NCI-H1930 (cell line): ENCODE measurements around the gene NME3.
"Not testable (repeated sequence)": the region's sequence is repeated elsewhere in the genome, so short reads cannot be mapped to it uniquely, and the experiment has no call there.

Source experiments
- DNase-seq, 2 experiments: peaks; one replicate each; lab custom pipeline; 2025; lab: John Stamatoyannopoulos, UW

Gene NME3

DNA sequence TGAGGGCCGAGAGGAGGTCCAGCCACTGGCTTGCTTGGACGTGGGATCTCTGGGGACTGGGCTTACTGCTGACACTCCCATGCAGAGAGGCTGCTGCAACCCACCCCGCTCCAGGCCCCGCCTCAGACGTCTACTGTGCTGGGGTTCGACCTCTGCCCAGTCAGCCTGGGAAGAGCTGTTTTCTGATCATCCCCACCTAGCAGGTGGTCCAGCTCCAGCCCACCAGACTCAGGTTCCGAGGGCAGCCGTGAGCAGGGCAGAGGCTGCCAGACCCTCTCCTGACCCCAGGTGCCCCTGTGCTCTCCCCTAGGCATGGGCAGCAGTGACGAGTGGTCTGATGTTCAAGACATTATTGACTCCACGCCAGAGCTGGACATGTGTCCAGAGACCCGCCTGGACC, 23.4 kb downstream of the NME3 start:
- no peak for DNase-seq

DNA sequence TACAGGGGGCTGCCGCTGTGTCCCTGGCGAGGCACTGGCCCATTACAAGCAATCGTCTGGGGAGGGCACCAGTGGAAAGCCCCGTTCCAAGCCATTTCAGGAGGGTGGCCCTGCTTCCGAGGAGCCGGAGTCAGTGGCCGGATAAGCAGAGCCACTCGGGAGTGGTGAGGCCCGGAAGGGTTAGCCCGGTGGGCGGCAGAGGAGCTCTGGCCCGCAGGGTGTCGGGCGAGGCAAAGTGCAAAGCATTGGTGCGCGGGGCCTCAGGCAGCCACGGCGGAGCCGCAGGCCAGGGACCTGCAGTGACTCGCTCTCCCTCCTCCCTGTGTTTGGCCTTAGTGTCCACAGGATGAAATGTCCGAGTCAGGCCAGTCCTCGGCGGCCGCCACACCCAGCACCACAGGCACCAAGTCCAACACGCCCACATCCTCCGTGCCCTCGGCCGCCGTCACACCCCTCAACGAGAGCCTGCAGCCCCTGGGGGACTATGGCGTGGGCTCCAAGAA, 24.6 kb downstream of the NME3 start:
- DNase-seq: no peak

DNA sequence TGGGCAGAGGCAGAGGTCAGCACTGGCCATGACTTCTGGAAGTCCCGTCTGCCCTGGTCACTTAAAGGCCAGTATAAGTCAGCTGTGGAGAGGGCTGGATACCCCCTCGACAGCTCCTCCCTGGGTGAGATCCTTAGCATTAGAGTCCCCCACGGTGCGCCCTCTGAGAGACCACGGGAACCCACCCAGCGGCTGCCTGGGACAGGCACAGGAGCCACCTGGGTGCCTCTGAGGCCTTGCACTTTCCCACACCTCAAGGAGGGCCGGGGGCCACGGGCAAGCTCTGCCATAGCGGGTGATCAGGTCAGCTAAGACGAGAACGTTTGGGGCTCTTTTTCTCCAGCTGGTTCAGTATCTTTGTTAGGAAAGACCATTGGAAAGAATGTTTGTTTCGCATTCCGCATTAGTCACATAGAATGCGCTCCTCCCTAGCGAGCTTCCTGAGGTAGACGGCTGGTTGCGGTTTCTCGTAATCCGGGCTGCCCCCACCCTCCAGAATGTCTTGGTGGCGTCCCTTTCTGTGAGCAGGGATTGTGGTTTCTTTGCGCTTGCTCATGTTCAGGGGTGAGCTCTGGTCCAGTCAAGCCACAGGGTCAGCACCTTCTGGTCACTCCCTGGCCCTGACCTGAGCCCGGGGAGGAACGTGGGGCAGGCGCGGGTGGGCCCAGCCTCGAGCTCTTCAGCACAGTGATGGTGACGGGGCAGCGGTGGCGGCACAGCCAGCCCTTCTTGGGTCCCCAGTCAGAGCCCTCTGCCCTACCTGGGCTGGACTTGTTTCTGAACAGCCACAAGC, 25.2 kb downstream of the NME3 start:
- no peak for DNase-seq

DNA sequence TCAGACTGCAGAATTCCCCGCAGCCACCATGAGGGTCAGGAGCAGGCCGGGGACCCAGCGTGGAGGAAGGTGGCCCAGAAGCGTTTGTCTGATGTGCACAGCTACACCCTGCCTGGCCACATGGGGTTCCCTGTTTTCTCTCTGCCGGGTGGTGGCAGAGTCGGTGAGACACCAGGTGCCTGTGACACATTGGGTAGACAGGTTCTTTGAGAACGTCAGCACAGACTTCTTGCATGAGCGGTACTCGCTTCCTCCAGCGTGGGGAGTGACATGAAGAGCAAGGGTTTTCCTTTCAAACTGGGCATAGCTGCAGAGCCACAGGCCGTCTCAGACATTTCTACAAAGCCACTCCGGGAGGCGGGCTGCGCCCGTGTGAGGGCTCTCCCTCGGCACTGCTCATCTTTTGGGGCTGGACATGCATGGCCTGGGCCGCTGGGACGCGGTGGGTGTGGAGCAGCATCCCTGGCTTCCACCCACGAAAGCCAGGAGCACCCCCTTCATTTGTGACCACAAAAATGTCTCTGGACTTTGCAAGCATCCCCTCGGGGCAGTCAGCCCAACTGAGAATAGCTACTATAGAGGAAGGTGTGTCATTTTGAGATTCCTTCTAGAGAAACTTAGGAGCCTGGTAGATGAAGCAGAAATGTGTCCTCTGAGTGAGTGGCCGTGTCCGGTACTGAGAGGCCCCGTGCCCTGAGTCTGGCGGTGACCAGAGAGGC, 26.0 kb downstream of the NME3 start:
- no peak for DNase-seq

DNA sequence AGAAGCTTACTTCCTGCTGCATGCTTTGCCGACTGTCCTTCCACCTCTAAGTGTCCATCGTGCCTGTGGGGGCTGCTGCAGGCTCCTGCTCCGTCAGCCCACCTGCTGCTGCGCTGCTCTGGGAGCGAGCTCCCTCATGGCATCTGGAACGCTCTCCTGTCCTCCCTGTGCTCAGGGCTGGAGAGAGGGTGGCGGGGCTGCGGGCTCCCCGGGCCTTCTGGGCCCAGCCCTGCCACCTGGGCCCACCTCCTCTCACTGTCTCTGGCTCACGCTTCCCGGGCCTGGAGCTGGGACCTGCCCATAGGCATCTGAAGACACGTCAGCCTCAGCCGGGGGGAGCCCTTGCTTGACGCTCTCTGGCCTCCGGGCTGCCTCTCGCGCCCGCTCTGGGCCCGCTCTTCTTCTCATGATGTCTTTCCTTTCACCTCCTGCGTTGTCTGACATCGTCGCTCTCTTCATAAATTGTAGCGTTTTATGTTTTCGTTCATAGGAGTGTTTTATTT, 27.0 kb downstream of the NME3 start:
- DNase-seq: no peak

DNA sequence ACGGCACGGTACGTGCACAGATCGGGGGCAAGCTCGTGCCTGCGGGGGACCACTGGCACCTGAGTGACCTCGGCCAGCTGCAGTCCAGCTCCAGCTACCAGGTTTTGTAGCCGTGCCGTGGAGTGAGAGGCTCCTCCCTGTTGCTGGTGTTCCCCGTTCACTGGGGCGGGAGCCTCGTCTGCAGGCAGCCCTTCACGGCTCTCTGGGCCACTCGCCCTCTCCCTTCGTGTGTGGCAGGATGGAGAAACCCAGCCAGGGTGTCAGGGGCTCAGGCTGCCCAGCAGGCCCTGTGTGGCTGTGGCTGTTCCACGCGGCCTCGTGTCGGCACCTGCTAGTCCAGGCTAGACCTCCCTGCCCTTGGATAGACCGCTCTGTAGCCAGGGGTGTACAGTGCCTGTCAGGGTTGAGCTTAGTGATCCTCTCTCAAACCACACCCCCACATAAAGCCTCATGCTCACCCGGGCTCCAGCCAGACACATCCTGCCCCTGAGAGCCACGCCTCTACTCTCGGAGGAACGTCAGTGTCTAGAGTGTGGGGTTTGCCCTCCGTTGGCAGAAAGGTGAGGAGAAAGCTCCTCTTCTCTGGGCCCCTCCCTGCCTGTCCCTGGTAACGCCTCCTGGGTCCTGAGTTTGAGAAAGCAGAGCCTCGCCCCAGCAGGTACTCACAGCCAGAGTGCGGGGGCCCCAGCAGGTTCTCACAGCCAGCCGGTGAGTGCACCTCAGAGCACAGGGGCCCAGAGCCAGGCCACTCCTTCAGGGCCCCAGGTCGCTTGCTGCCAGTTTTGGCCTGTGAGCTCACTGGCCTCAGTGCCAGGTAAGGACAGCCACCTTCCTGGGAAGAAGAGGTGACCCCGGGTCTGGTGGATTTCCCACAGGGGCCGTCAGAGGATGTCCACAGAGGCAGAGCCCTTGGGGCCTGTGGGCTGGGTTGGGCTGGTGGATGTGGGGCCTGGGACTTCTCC, 27.7 kb downstream of the NME3 start:
- no peak for DNase-seq

DNA sequence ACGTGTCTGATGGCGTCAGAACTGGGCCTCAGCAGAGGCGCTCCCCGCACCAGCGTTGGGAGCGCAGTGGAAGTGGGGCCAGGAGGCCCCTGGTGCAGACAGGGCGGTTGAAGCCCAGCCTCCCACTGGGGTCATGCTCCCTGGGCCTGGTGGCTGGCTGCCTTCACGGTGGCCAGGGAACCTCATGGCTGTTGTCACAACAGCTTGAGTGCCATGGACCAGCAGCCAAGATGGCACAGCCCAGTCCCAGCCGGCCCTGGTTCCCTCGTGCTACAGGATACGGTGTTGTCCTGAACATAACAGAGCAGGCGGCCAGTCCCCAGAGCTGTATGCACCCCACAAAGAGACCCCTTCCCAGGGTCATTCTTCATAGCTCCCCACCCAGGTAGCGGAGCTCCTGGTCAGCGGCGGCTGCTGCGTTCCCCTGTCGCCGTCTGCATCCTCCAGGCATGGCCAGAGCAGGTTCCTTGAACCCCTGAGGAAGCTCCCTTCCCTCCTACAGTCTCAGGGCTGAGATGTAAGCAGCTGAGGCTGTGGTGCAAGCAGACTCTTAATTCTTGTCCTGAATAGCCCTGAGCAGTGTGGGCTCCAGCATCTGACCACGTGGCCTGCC, 29.7 kb downstream of the NME3 start:
- no peak for DNase-seq

DNA sequence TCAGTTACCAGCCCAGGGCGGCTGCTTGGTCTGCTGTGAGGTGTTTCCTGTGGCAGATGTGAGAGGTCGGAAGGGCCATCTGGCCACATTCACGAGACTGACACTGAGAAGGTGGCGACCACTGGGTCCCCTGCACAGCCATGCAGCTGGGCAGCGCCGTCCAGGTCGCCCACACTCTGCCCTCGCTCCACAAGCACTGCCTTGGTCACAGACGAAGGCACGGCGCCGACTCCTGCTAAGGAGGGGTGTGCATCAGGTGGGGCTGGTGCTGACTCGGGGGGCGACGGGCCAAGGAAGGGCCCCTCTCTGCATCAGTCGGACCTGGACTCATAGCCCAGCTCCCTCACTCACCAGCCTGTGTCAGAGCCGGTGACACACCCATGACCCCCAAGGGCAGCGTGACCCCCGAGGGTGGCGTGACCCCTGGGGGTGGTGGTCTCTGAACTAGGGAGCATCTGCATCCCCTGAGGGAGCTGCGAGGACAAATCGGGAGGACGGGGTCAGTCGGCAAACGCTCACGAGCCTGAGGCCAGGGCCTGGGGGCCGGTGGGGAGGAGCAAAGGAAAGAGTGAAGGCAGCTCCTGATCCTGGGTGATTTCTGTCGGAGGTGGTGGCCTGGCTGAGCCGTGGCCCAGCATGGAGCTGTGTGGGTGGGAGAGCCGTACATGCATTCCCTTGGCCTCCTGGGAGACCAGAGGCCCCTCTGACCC, 30.4 kb downstream of the NME3 start:
- no peak for DNase-seq

DNA sequence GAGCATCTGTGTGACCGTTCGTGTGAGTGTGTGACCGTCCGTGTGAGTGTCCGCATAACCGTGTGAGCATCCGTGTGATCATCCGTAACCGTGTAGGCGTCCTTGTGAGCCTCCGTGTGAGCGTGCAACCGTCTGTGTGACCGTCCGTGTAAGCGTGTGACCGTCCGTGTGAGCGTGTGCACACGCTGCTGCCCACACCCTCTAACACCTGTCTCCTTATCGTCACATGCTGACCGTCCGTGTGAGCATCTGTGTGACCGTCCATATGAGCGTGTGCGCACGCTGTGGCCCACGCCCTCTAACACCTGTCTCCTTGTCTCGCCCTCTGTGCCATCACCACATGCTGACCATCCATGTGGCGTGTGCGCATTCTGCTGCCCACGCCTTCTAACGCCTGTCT, 31.1 kb downstream of the NME3 start:
- DNase-seq: no peak

DNA sequence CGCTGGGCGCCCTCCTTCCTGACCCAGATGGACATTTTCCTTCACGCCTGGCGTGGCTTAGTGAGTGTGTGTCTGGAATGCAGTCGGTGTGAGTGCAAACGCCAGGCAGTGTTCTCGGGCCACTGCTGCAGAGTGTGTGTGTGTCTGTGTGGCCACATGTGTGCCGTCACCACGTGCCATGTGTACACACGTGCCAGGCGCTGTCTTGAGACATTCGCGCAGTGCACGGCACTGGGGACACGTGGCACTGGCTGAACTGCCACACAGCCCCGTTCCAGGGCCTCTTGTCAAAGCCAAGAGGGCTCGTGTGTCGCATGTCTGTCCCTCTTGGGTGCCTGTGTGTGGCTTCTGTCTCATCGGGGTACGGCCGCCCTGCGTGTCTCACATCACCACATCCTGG, 36.5 kb downstream of the NME3 start:
- no peak for DNase-seq

DNA sequence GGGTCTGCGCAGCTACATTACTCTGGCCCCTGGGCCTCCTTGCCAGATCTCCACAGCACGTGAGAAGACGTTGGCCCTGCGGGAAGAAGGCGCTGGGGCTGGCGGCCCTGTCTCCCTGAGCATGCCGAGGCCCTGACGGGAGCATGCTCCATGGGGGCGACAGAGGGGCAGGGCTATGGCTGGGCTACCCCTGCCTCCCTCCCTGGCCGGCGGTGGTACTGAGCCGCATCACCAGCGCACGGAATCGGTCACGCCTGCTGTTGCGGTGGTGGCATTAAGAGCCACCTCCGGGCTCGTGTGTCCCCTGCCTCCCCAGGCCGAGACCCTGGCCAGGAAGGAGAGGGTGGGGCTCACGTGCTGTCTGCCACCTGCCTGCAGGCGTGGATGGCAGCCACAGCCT, 37.2 kb downstream of the NME3 start:
- DNase-seq: no peak

DNA sequence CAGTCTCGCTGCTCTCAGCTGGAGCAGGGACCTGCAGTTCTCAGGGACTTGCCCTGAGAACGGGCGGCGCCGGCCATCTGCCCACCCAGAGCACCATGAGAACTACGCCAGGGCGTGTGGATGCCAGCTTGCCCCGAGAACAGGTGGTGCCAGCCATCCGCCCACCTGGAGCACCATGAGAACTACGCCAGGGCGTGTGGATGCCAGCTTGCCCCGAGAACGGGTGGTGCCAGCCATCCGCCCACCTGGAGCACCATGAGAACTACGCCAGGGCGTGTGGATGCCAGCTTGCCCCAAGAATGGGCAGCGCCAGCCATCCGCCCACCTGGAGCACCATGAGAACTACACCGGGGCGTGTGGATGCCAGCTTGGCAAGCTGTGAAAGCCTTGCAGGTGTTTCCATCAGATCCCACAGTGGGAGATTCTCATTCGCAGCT, 38.8 kb downstream of the NME3 start:
- not testable (repeated sequence) for DNase-seq

DNA sequence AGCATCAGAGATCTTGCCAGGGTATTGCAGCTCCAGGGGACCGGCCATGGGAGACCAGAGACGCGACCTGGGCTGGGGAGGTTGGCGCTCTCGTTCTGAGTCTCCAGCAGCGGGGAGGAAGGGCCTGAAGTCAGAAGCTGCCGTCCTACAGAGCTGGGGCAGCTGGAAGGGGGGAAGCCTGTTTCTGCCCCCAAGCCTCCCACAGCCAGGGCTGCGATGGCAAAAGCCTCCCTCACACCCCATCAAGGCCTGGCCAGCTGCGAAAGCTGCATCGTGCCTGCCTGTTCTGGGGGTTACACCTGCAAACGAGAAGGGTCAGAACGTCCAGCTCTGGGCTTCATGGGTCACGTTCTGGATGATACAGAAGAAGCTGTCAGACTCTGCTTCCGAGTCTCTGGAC, 39.3 kb downstream of the NME3 start:
- no peak for DNase-seq

DNA sequence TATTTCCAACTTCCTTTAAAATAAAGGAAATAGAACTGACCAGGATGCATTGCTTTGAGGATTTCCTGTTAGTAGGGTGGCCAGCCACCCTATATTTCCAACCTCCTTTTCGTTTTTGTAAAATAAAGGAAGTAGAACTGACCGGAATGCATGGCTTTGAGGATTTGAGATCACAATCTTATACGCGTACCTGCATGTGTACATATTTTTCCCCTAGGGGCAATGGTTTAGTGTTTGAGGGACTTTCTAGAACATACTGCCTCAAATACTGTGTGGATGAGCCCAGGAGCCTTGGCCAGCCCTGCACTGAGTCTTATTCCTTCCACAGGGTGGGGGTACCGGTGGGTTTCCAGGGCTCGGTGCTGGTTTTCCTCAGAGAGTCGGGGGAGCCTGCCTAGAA, 39.7 kb downstream of the NME3 start:
- DNase-seq: no peak

DNA sequence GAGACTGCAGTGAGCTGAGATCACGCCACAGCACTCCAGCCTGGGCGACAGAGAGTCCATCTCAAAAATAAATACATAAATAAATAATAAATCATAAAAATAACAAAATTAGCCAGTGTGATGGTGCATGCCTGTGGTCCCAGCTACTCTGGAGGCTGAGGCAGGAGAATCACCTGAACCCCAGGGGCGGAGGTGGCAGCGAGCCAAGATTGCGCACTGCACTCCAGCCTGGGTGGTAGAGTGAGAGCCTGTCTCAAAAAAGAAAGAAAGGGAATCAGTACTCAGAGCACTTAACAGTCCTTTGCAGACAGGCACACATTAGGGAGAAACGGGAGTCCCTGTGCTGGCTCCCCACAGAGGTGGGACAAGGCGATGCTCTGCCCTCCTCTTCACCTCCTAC, 40.3 kb downstream of the NME3 start:
- DNase-seq: no peak

DNA sequence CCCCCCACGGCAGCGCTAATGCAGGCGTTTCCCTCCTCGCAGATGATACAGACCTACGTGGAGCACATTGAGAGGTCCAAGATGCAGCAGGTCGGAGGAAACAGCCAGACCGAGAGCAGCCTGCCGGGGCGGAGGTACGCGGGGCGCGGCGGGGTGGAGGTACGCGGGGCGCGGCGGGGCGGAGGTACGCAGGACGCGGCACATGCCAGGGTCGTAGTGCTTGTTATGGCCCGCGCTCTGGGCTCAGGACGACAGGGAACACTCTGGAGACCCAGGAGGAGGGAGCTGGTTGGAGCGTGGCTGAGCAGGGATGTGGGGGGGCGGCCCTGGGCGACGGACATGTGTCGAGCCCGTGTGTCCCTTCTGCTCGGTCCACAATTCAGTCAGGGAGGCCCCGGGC, 41.9 kb downstream of the NME3 start:
- no peak for DNase-seq

DNA sequence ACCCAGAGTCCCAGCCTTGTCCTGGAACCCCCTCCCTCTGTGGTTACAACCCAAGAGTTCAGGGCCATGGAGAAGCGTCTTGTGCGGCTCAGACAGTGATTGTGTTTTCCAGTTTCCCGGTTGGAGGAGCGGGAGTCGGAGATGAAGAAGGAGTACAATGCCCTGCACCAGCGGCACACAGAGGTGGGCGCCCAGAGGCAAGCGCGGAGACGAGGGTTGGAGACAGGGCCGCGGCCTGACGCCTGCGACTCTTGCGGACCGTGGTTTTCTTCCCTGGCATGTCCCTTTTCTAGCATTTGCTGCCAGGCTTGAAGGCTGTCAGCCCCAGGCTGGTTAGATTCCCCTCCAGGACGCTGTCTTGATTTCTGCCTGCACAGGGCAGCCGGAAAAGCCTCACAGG, 42.3 kb downstream of the NME3 start:
- DNase-seq: no peak

DNA sequence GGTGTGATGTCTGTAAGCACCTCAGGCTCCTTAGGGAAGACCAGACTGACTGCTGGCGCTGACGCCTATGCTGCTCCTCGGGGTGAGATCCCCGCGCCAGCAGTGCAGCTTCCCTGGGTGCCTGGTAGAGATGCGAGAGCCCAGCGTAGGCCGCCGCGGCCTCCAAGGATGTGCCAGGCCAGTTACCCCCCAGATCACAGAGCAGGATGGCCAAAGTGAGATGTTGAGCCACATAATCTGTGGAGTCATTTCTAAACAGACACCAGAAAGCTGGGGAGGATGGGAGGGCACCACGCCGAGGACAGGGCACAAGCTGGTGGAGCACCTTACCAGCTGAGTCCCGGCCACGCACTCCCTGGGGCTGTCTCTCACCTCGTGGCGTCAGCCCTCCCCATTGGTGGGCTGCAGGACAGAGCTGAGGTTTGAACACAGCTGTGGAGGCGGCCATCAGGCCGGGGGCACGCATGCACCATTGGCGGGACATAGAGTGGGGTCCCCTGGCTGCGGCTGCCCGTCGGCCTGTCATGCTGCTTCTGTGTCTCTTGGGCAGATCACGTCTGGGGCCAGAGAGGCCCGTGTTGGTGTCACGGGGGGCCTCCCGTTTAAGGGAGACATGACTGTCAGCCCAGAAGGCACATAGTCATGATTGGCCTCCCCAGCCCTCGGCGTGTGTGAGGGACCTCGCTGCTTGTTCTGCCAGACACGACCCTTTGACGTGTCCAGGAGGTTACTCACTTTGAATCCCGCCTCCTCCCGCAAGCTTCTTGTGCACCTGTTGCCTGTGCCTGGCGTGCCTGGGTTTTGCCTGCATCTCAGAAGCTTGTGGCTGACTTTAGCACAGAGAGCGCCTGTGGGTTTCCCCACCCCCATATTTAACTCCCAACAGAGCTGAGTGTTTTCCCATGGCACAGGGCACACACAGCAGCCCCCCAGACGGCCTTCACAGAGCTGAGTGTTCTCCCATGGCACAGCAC, 43.4 kb downstream of the NME3 start:
- no peak for DNase-seq

DNA sequence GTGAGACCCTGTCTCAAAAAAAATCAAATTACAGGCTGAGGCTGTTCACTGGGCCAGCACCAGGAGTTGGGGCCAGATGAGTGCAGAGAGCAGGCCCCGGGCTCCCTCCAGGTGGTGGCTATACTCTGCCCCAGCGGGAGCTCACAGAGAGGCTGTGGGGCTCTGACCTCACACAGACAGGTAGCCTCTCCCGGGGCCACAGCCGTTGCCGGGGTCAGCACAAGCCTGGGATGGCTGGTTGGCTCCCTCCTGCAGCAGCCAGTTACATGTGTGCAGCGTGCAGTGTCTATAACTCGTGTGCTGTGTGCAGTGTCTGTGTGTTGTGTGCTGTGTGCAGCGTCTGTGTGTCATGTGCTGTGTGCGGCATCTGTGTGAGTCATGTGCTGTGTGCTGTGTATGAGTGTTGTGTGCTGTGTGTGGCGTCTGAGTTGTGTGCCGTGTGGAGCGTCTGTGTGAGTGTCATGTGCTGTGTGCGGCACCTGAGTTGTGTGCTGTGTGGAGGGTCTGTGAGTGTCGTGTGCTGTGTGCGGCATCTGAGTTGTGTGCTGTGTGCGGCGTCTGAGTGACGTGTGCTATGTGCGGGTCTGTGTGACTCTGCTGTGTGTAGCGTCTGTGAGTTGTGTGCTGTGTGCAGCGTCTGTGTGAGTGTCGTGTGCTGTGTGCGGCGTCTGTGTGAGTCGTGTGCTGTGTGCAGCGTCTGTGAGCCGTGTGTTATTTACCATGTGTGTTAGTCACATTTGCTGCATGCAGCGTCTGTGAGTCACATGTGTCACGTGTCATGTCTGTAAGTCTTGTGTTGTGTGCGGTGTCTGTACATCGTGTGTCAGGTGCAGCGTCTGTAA, 44.5 kb downstream of the NME3 start:
- no peak for DNase-seq
